HT-29 (cell line): ENCODE measurements around the gene GRHPR. TPM values are rescaled to one million over a fixed set of nuclear protein-coding genes. Genes with fewer than 3 reads are reported as not detected.
"Not testable (repeated sequence)": the region's sequence is repeated elsewhere in the genome, so short reads cannot be mapped to it uniquely, and the experiment has no call there.

ENCODE experiments used
- DNase-seq: peaks from one replicate; pipeline ENCODE4 v3.0.0-alpha.2; 2015; ENCODE audit warnings: low spot score
- total RNA-seq: library from RNA; depleted of rRNA; stranded (reverse); fragments of >200 nt; shearing (Covaris generic); gene quantifications from 2 replicates; pipeline ENCODE4 v1.2.3, GENCODE V29; 2014; rRNA removed

Gene GRHPR
- 96.7 and 102 TPM in 2 replicates for total RNA-seq

DNA sequence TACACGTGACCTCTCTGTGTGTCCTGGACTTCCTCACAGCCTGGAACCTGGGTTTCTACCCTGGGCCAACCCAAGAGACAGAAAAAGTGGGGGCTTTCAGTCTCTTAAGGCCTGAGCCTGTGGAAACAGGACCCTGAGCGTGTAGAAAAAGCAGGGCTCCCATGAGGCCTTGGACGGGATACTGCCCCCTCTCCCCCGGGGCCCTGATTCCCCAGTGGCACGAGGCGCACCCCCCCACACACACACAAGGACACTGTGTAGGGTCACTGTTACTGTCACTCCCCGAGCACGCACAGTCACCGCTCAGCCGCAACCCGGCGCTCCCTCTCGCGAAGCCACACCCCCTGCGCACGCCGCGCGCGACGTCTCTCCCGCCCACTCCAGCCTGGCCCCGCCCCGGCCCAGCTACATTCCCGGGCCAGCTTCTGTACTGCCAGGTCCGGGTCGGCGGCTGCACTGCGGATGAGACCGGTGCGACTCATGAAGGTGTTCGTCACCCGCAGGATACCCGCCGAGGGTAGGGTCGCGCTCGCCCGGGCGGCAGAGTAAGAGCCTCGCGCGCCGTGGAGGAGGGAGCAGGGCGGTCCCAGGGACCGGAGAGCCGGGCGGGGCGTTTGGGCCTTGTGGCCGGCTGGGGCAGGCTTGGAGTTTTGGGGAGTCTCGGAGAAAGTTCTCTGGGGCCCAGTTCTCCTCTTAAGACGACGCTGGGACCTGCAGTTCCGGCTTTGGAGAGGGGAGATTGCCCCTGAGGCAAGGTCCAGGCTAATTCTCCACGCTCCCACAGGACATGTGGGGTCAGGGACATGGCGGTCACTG lies at the start of gene GRHPR:
GRHPR (plus strand) TSS at position 408 of the 816 bp plus-strand sequence; CDS start at position 463, 55 bp downstream.
- DNase-seq = peak; percentile 73

DNA sequence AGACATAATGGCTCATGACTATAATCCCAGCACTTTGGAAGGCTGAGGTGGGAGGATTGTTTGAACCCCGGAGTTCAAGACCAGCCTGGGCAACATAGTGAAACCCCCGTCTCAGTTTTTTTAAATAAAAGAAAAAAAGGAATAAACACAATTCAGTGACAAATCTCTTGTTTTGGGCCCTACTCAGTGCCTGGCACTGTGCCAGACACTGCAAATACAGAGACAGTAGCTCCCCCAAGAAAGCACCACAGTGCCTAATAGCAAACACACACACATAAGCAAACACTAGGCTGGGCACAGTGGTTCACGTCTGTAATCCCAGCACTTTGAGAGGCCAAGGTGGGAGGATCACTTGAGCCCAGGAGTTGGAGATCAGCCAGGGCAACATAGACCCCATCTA lies 49.7 kb upstream of the GRHPR start:
- DNase-seq = no peak

DNA sequence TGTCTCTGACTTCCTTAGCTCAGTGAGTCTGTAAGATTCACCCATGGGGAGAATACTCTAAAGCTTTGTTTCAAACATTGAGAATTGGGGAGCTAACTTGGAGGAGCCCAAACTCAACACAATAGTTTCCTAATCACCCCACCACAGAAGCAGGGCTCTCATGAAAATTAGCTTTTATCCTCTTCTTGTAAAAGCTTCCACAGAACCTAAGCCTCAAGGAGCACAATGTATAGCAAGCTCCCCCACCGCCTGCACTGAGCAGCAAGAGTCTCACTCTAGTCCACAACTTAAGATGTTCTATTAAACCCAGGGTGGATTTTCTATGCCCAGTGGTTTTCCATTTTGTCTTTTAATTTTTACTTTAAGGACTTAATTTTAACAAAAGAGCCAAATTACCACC lies 48.9 kb upstream of the GRHPR start:
- no peak for DNase-seq

GRCh38 chr9:37374892-37375291 lies 47.6 kb upstream of the GRHPR start:
- no peak for DNase-seq

DNA sequence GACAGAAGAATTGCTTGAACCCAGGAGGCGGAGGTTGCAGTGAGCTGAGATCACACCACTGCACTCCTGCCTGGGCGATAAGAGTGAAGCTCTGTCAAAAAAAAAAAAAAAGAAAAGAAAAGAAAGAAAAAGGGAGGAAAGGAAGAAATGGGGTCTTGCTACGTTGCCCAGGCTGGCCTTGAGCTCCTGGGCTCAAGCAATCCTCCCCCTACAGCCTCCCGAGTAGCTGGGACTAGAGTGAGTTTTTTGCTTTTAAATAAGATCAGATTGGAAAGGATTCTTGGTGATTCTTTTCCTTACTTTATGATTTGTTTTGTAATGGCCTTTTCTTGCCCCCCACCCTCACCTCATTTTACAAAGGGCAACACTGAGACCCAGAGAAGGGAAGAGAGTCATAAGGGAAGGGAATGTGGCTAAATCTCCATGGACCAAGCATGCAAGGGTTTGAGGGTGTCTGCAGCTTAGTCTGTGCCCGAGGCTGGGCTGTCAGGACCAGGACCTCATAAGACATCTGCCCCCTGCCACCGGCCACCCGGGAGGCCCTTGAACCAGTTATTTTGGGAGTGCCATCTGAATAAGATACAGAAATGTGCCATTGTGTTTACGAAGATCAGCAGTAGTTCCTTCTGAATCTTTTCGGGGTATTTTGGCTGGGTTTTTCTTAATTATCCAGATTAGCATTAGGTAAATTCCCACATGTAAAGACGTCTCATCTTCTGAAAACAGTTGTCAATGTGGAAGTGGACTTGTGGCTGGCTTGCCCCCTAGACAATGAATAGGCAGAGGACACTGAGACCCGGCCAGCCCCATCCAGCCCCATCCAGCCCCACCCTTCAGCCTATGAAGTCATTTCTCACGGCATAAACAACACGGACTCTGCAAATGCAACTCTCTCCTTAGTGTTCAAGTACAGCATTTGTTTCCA lies 44.5 kb upstream of the GRHPR start:
- no peak for DNase-seq

- no peak for DNase-seq
Observed at GRCh38 chr9:37378613-37379004, 43.9 kb upstream of the GRHPR start.

DNA sequence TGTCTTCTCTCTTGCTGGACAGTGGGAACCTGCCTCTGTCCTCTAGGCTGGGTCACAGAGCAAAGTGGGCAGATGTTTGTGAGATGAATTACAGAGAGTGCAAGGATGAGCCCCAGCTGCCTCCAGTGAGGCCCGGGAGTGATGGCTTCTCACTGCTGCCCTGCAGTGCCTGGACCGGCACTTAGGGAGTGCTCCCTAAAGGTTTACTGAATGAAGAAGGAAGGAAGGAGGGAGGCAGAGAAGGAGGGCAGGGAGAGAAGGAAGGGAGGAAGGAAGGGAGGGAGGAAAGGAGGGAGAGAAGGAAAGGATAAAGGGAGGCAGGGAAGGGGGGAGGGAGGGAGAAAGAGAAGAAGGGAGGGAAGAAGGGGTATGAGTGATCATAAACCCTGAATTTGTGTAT lies 42.7 kb upstream of the GRHPR start:
- DNase-seq = no peak

- DNase-seq = no peak
Observed at GRCh38 chr9:37380570-37380969, 41.9 kb upstream of the GRHPR start.

DNA sequence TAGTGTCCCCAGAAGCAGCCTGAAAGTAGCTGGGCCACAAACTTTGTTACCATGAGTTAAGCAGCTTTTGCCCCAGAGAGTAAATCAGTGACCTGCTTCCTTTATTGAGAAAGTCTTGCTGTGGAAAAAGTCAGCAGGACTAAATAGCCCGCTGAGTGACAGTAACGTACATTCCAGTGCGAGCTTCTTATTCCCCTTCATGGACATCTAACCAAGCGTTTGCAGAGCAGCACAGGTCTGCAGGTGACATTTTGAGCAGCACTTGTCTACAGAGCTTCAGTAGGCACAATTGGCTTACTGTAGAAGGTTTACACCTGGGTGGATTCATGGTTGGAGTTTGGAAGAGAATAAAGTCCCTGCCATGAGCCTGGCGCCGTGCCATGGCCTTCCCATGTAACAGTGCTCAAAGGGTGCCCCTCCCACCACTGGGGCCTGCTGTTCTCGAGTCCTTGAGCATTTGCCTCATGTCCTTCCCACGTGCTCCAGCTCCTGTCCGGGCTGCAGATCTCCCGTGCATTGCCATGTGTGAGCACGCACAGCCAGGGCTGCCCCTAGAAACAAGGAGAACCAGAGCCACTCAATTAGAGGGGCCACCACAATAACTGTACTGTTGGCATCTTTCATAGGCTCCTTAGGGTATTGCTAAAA lies 41.3 kb upstream of the GRHPR start:
- no peak for DNase-seq

DNA sequence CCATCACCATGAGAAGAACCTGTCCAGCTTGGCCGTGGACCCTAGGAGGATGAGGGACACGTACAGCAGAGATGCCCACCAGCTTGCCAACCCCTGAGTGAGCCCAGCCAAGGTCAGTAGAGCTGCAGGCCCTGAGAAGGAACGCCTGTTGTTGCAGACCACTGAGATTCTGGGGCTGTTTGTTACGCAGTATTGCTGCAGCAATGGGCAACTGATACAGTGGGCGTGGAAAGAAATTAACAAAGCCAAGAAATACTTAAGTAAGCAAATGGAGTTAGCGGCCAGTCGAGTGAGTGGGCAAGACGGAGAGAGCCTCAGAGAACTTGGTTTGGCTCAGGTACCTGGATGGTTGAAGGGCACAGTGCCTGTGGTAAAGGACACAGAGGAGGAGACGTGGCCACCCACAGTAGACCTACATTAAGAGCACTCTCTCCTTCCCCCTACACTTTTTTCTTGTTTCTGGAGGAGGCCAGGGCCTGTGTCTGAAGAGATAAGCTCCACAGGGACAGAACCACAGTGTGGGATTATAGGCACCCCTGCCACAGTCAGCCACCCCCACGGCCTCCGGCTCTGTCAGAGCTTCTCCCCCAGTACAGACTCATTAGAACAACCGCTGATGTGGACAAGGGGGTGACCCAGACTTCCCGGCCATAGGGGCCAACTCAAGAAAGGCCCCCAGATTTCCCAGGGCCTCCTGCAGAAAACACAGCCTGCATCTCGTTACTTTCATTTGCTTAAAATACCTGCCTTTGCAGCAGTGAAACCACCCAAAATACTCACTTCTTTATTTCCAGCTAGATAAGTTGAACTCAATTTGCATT lies 40.1 kb upstream of the GRHPR start:
- DNase-seq = no peak

DNA sequence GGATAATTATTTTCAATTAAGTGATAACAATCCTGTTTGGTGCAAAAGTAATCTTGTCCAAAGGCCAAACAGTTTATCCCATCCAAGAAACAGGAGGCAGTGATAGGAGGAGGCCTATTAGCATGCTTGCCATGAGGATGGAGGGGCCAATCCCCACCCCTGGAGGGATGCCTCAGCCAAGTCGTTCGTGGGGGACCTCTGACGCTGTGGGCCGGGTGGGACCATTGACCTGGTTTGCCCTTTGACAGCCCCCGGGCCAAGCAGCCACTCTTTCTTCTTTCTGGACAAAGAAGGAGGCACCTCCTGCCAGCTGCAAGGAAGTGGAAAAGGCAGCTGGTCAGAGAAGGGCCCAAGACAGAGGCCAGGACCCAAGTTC lies 39.5 kb upstream of the GRHPR start:
- DNase-seq = no peak

- DNase-seq = no peak
Observed at GRCh38 chr9:37383393-37383792, 39.1 kb upstream of the GRHPR start.

- no peak for DNase-seq
Observed at GRCh38 chr9:37383876-37384746, 38.4 kb upstream of the GRHPR start.

DNA sequence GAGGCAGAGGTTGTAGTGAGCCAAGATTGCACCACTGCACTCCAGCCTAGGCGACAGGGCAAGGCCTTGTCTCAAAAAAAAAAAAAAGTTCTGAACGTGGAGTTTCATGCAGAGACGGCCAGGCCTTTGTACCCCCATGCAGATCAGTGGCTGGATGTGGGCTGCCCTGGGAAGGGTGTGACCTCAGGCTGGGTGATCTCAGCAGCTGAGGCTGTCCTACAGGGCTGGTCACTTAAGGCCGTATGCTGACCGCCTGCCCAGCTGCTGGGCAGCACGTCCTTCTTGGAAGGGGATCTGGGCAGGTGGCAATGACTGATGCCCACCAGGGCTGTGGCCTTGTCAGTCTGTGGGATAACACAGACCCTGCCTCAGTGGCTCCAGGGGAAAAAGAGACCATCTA lies 37.2 kb upstream of the GRHPR start:
- no peak for DNase-seq

DNA sequence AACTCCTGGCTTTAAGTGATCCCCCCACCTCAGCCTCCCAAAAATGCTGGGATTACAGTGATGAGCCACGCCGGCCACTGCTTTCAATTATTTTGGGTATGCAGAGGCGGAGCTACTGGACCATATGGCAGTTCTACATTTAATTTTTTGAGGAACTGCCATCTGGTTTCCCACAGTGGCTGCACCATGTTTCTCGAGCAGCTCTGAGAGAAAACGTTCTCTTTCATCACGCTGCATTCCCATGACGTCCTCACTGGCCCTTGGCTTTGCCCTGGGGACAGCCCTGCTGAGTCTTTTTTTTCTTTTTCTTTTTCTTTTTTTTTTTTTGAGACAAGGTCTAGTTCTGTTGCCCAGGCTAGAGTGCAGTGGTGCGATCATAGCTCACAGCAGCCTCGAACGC lies 35.5 kb upstream of the GRHPR start:
- DNase-seq = no peak

- DNase-seq = peak; percentile 51
Observed at GRCh38 chr9:37390759-37391158, 31.7 kb upstream of the GRHPR start.

DNA sequence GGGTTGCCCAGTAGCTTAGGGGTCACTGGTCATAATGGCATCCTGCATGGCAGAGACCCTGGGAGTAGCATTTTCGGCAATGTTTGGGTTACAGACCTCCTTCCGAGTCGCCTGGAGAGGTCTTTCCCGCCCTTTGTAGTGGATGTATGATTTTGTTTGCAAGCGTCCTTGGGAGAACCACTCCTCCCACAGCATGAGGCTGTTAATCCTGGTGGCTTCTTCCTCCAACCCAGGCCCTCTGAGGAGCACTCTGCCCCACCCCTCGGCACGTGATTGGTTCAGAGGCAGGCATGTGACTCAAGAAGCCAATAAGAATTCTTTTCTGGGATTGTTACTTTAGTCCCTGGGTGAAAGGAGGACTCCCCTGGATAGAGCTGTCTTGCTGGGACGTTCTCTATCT lies 30.2 kb upstream of the GRHPR start:
- DNase-seq = no peak

DNA sequence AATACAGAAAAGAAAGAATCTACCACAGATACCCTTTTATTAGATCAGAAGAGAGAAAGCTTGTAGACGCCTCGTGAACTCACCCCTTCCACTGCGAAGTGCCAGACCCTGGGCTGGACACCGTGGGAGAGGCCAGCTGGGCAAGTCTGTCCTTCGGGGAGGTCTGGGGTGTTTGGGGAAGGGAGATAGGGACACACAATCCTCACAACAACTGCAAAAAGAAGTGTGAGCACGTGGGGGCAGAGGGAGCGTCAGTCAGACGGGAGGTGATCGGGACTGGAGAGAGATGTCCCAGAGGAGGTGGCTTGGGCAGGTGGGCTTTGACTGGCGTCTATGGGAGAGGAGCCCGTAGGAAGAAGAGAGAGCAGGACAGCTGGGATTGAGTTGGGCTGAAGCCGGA lies 27.3 kb upstream of the GRHPR start:
- DNase-seq = no peak

DNA sequence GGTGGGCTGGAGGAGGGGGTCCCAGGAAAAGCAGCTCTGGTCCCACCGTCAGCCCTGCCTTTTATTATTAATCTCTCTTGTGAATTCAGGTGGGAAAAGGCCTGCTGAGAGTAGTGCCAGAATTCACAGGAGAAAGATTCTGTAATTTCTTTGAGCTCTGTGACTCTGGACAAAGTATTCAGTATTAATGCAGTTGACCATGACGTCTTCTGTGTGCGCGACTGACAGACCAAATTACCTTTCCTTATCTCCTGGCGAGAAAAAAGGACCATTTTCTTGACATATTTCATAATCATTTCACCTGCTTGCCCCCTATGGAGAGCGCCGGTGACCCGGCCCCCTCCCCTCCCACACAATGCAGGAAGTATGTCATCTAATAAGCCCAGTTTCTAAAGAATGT lies 26.8 kb upstream of the GRHPR start:
- DNase-seq = no peak

DNA sequence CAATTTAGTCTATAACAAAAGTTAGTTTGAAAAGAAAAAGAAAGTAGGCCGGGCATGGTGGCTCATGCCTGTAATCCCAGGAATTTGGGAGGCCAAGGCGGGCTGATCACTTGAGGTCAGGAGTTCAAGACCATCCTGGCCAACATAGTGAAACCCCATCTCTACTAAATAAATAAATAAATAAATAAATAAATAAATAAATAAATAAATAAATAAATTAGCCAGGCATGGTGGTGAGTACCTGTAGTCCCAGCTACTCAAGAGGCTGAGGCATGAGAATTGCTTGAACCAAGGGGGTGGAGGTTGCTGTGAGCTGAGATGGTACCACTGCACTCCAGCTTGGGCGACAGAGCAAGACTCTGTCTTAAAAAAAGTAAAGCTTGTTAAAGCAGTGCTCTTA lies 24.5 kb upstream of the GRHPR start:
- DNase-seq = not testable (repeated sequence)
